ENCODE measurements around the gene NELFB. TPM values are rescaled to one million over a fixed set of nuclear protein-coding genes. Genes with fewer than 3 reads are reported as not detected.

NELFB gene
- total and polyA plus RNA-seq, 9 of the 15 experiments (the other 6 are each of a cell fraction or from before 2014, with no cell fraction given): 0.24 to 84.0 (median 29.7) TPM

- TF ChIP-seq MAFF (IDR thresholded peaks at IDR 0.05; ENCODE audit: low read length): no peak
- TF ChIP-seq, protein P1, sequence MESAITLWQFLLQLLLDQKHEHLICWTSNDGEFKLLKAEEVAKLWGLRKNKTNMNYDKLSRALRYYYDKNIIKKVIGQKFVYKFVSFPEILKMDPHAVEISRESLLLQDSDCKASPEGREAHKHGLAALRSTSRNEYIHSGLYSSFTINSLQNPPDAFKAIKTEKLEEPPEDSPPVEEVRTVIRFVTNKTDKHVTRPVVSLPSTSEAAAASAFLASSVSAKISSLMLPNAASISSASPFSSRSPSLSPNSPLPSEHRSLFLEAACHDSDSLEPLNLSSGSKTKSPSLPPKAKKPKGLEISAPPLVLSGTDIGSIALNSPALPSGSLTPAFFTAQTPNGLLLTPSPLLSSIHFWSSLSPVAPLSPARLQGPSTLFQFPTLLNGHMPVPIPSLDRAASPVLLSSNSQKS (CRISPR knock-in tag; IDR thresholded peaks at IDR 0.05): no peak
- no peak for TF ChIP-seq TCF15 (CRISPR knock-in tag; IDR thresholded peaks at IDR 0.05)
- no peak for TF ChIP-seq BRD4 (IDR thresholded peaks at IDR 0.05)
- TF ChIP-seq JUNB (CRISPR knock-in tag; conservative IDR thresholded peaks at IDR 0.05): no peak
- no peak for TF ChIP-seq BMI1 (IDR thresholded peaks at IDR 0.05; ENCODE audit: low read length)
- no peak for TF ChIP-seq ARID2 (IDR thresholded peaks at IDR 0.05)
- no peak for TF ChIP-seq IRF9 (tag; IDR thresholded peaks at IDR 0.05)
- TF ChIP-seq, protein P2, sequence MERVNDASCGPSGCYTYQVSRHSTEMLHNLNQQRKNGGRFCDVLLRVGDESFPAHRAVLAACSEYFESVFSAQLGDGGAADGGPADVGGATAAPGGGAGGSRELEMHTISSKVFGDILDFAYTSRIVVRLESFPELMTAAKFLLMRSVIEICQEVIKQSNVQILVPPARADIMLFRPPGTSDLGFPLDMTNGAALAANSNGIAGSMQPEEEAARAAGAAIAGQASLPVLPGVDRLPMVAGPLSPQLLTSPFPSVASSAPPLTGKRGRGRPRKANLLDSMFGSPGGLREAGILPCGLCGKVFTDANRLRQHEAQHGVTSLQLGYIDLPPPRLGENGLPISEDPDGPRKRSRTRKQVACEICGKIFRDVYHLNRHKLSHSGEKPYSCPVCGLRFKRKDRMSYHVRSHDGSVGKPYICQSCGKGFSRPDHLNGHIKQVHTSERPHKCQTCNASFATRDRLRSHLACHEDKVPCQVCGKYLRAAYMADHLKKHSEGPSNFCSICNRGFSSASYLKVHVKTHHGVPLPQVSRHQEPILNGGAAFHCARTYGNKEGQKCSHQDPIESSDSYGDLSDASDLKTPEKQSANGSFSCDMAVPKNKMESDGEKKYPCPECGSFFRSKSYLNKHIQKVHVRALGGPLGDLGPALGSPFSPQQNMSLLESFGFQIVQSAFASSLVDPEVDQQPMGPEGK (CRISPR knock-in tag; IDR thresholded peaks at IDR 0.05; ENCODE audit: borderline replicate concordance): no peak
- TF ChIP-seq HCFC1 (IDR thresholded peaks at IDR 0.05; ENCODE audit: low read depth, low read length): no peak; the same call in 1 of the 2 replicates
- TF ChIP-seq DIDO1 (tag; IDR thresholded peaks at IDR 0.05; ENCODE audit: low read depth): no peak
- no peak for TF ChIP-seq CBX2 (IDR thresholded peaks at IDR 0.05; ENCODE audit: insufficient read depth, low read length, poor library complexity, severe bottlenecking)
- no peak for TF ChIP-seq TCF3 (CRISPR knock-in tag; IDR thresholded peaks at IDR 0.05)
- no peak for TF ChIP-seq HES1 (IDR thresholded peaks at IDR 0.05; ENCODE audit: low read depth)
- TF ChIP-seq KLF1 (tag; IDR thresholded peaks at IDR 0.05): no peak
- TF ChIP-seq TAF9B (IDR thresholded peaks at IDR 0.05; ENCODE audit: partially characterized antibody): no peak
- TF ChIP-seq, protein P3, sequence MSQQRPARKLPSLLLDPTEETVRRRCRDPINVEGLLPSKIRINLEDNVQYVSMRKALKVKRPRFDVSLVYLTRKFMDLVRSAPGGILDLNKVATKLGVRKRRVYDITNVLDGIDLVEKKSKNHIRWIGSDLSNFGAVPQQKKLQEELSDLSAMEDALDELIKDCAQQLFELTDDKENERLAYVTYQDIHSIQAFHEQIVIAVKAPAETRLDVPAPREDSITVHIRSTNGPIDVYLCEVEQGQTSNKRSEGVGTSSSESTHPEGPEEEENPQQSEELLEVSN (IDR thresholded peaks at IDR 0.05; ENCODE audit: borderline replicate concordance in 1 of 2, extremely low read depth in 1 of 2, insufficient read depth in 1 of 2, insufficient read length in 1 of 2, low read depth in 1 of 2, low read length in 1 of 2, poor library complexity in 1 of 2, severe bottlenecking in 1 of 2): peak; percentile 90 to 95
- no peak for TF ChIP-seq HMG20A (CRISPR knock-in tag; conservative IDR thresholded peaks at IDR 0.05)
- TF ChIP-seq JUND (IDR thresholded peaks at IDR 0.05; ENCODE audit: borderline replicate concordance, low read depth, low read length): no peak
- TF ChIP-seq JUND (tag; IDR thresholded peaks at IDR 0.05; ENCODE audit: borderline replicate concordance, low read depth, low read length): no peak
- TF ChIP-seq MCM7 (IDR thresholded peaks at IDR 0.05): no peak
- no peak for TF ChIP-seq IFI16 (CRISPR knock-in tag; IDR thresholded peaks at IDR 0.05)
- no peak for TF ChIP-seq PTTG1 (tag; IDR thresholded peaks at IDR 0.05; ENCODE audit: low read depth)
Observed at GRCh38 chr9:137302449-137303150, 47.5 kb downstream of the NELFB start (continued).
